Mesenchymal stem cell (in vitro differentiated cells and primary cell): ENCODE data around the gene SLC25A39.

ENCODE experiments used
- DNase-seq: peaks from one replicate; pipeline ENCODE4 v3.0.0-alpha.2; 2013
- H2AFZ ChIP-seq: one replicate; pipeline ENCODE4 v1.6.1; 2013; ENCODE audit warnings: low read depth, mild to moderate bottlenecking, control low read depth, inconsistent platforms, low read length, moderate library complexity
- H2AK5ac ChIP-seq: 2 replicates; pipeline ENCODE4 v1.6.1; 2013; ENCODE audit warnings: low read length, moderate library complexity, mild to moderate bottlenecking, inconsistent platforms; ENCODE audit not compliant: severe bottlenecking
- H2BK120ac ChIP-seq: one replicate; pipeline ENCODE4 v1.6.1; 2013; ENCODE audit warnings: low read depth, mild to moderate bottlenecking, inconsistent platforms, low read length, moderate library complexity
- H2BK12ac ChIP-seq, 2 experiments: one replicate each; pipeline ENCODE4 v1.6.1; 2013; ENCODE audit warnings: inconsistent platforms in 2 of 2, low read length in 2 of 2, mild to moderate bottlenecking in 2 of 2, moderate library complexity in 2 of 2, control low read depth in 1 of 2
- H2BK15ac ChIP-seq: one replicate; pipeline ENCODE4 v1.6.1; 2013; ENCODE audit warnings: mild to moderate bottlenecking, low read depth, inconsistent platforms; ENCODE audit not compliant: poor library complexity, severe bottlenecking
- H2BK5ac ChIP-seq: 2 replicates; pipeline ENCODE4 v1.6.1; 2013; ENCODE audit warnings: low read depth, mild to moderate bottlenecking, low read length, control low read depth, inconsistent platforms; ENCODE audit not compliant: poor library complexity, severe bottlenecking
- H3K14ac ChIP-seq, 2 experiments: one replicate each; pipeline ENCODE4 v1.6.1; 2013; ENCODE audit warnings: inconsistent platforms in 2 of 2, low read length in 2 of 2, control low read depth in 1 of 2, mild to moderate bottlenecking in 1 of 2, moderate library complexity in 1 of 2
- H3K18ac ChIP-seq, 2 experiments: one replicate each; pipeline ENCODE4 v1.6.1; 2013; ENCODE audit warnings: inconsistent platforms in 2 of 2, low read length in 2 of 2, control low read depth in 1 of 2, low read depth in 1 of 2, mild to moderate bottlenecking in 1 of 2
- H3K23ac ChIP-seq, 2 experiments: one replicate each; pipeline ENCODE4 v1.6.1; 2013; ENCODE audit warnings: inconsistent platforms in 2 of 2, low read length in 2 of 2, mild to moderate bottlenecking in 2 of 2, moderate library complexity in 2 of 2, control low read depth in 1 of 2
- H3K27ac ChIP-seq: 2 replicates; pipeline ENCODE4 v1.5.1; 2013; ENCODE audit warnings: mild to moderate bottlenecking, moderate library complexity, low read length, control low read depth, inconsistent platforms; ENCODE audit not compliant: poor library complexity, severe bottlenecking
- H3K27me3 ChIP-seq, 2 experiments: 2 replicates each; pipeline versions ENCODE4 v1.6.1 to v1.7.0; 2013; ENCODE audit warnings: low read length in 2 of 2, mild to moderate bottlenecking in 2 of 2, moderate library complexity in 2 of 2, control low read depth in 1 of 2, inconsistent platforms in 1 of 2; ENCODE audit not compliant: control insufficient read depth in 1 of 2, insufficient read depth in 1 of 2
- H3K36me3 ChIP-seq, 2 experiments: 2 replicates each; pipeline versions ENCODE4 v1.6.1 to v1.7.0; 2013; ENCODE audit warnings: low read length in 2 of 2, control low read depth in 1 of 2, inconsistent platforms in 1 of 2, low read depth in 1 of 2, mild to moderate bottlenecking in 1 of 2; ENCODE audit not compliant: insufficient read depth in 2 of 2, control insufficient read depth in 1 of 2
- H3K4ac ChIP-seq, 2 experiments: one replicate each; pipeline ENCODE4 v1.6.1; 2013; ENCODE audit warnings: inconsistent platforms in 2 of 2, low read length in 2 of 2, mild to moderate bottlenecking in 2 of 2, moderate library complexity in 2 of 2, control low read depth in 1 of 2, low read depth in 1 of 2
- H3K4me1 ChIP-seq: 2 replicates; pipeline ENCODE4 v1.6.1; 2013; ENCODE audit warnings: low read depth, low read length, control low read depth; ENCODE audit not compliant: control insufficient read depth, insufficient read depth
- H3K4me2 ChIP-seq: 2 replicates; pipeline ENCODE4 v1.6.1; 2013; ENCODE audit warnings: low read length, mild to moderate bottlenecking, inconsistent platforms; ENCODE audit not compliant: poor library complexity, severe bottlenecking
- H3K4me3 ChIP-seq, 2 experiments: 2 replicates each; pipeline versions ENCODE4 v1.5.1 to v1.7.0; 2013; ENCODE audit warnings: low read length in 2 of 2, mild to moderate bottlenecking in 2 of 2, control low read depth in 1 of 2, low read depth in 1 of 2; ENCODE audit not compliant: insufficient read depth in 1 of 2
- H3K79me1 ChIP-seq: replicated peaks from 2 replicates; pipeline ENCODE4 v1.6.1; 2013; ENCODE audit warnings: mild to moderate bottlenecking, control low read depth, low read length, inconsistent platforms; ENCODE audit not compliant: poor library complexity, severe bottlenecking
- H3K9ac ChIP-seq: 2 replicates; pipeline ENCODE4 v1.7.0; 2013; ENCODE audit warnings: mild to moderate bottlenecking, low read length, moderate library complexity
- H3K9me3 ChIP-seq: 2 replicates; pipeline ENCODE4 v1.7.0; 2013; ENCODE audit warnings: mild to moderate bottlenecking, low read length; ENCODE audit not compliant: control insufficient read depth
- H4K8ac ChIP-seq: one replicate; pipeline ENCODE4 v1.6.1; 2013; ENCODE audit warnings: inconsistent platforms, mild to moderate bottlenecking, low read length, moderate library complexity
- H4K91ac ChIP-seq: one replicate; pipeline ENCODE4 v1.6.1; 2013; ENCODE audit warnings: mild to moderate bottlenecking, low read length, inconsistent platforms
- WGBS: methylation state at CpG from one replicate; pipeline ENCODE4 v1.1.7; 2013; ENCODE audit warnings: mixed read lengths; 5-methylcytosine and 5-hydroxymethylcytosine counted together

SLC25A39 gene

GRCh38 chr17:44362949-44363612 lies 38.5 kb upstream of the SLC25A39 start:
- Histone ChIP-seq H3K4me2 (peak overlapping the region; percentile 85), H2AK5ac (no peak overlapping the region), H3K9ac (peak overlapping the region; percentile 79), H4K91ac (no peak overlapping the region), H3K4me1 (peaks cover 37% of the 10 kb centered on the region), H2BK120ac (no peak overlapping the region), H3K23ac (peak overlapping the region in 1 of 2 experiments; percentile 64), H2BK5ac (no peak overlapping the region), H3K4ac (peak overlapping the region in 1 of 2 experiments; percentile 71), H3K79me1 (peaks cover 37% of the 10 kb centered on the region), H2AFZ (peak overlapping the region; percentile 60), H3K36me3 (peaks cover 0 to 13% of the 10 kb centered on the region in 2 experiments), H3K27me3 (peaks cover 24 to 28% of the 10 kb centered on the region in 2 experiments), H3K27ac (no peak overlapping the region), H3K14ac (peak overlapping the region; percentile 51 to 58), H3K9me3 (no peaks in the 10 kb centered on the region), H4K8ac (peak overlapping the region; percentile 42), H2BK12ac (peak overlapping the region in 1 of 2 experiments; percentile 66), H3K4me3 (peak overlapping the region; percentile 80 to 84), H3K18ac (peak overlapping the region; percentile 60 to 84), H2BK15ac (peak overlapping the region; percentile 76)
- peak; percentile 14 for DNase-seq
- WGBS: 2% methylated on average over 29 of the region's 45 CpGs

- H3K79me1 ChIP-seq: peaks cover 39% of the 10 kb centered on the region
- peak overlapping the region; percentile 21 to 66 for H2BK12ac ChIP-seq
- H3K4me3 ChIP-seq: peak overlapping the region; percentile 80 to 84
- H3K4me2 ChIP-seq: peak overlapping the region; percentile 85
- peaks cover 0 to 13% of the 10 kb centered on the region in 2 experiments for H3K36me3 ChIP-seq
- peaks cover 20 to 26% of the 10 kb centered on the region in 2 experiments for H3K27me3 ChIP-seq
- H4K91ac ChIP-seq: peak overlapping the region; percentile 10
- no peak overlapping the region for H2BK120ac ChIP-seq
- no peak overlapping the region for H2BK5ac ChIP-seq
- no peaks in the 10 kb centered on the region for H3K9me3 ChIP-seq
- H3K27ac ChIP-seq: no peak overlapping the region
- DNase-seq: no peak
- peak overlapping the region; percentile 79 for H3K9ac ChIP-seq
- peak overlapping the region in 1 of 2 experiments; percentile 51 for H3K14ac ChIP-seq
- H2AK5ac ChIP-seq: peak overlapping the region; percentile 8
- H4K8ac ChIP-seq: no peak overlapping the region
- peak overlapping the region in 1 of 2 experiments; percentile 60 for H3K18ac ChIP-seq
- H2BK15ac ChIP-seq: no peak overlapping the region
- 14% methylated on average over 3 of the region's 11 CpGs for WGBS
- no peak overlapping the region for H2AFZ ChIP-seq
- H3K4ac ChIP-seq: no peak overlapping the region
- peaks cover 40% of the 10 kb centered on the region for H3K4me1 ChIP-seq
- H3K23ac ChIP-seq: peak overlapping the region in 1 of 2 experiments; percentile 64
These were observed 37.9 kb upstream of the SLC25A39 start for GRCh38 chr17:44362459-44362948.

- H2AK5ac ChIP-seq: peak overlapping the region; percentile 63
- no peaks in the 10 kb centered on the region for H3K9me3 ChIP-seq
- no peak overlapping the region for H3K4me3 ChIP-seq
- H3K27me3 ChIP-seq: peaks cover 15 to 19% of the 10 kb centered on the region in 2 experiments
- peak overlapping the region; percentile 49 for H2BK5ac ChIP-seq
- H3K79me1 ChIP-seq: peaks cover 39% of the 10 kb centered on the region
- peak overlapping the region; percentile 55 to 85 for H3K18ac ChIP-seq
- peak overlapping the region; percentile 91 for H4K91ac ChIP-seq
- H3K27ac ChIP-seq: no peak overlapping the region
- no peak overlapping the region for H3K9ac ChIP-seq
- H3K23ac ChIP-seq: peak overlapping the region in 1 of 2 experiments; percentile 23
- no peak overlapping the region for H4K8ac ChIP-seq
- H3K4me1 ChIP-seq: peaks cover 40% of the 10 kb centered on the region
- H2BK120ac ChIP-seq: no peak overlapping the region
- H3K4me2 ChIP-seq: peak overlapping the region; percentile 85
- H3K36me3 ChIP-seq: peaks cover 0 to 13% of the 10 kb centered on the region in 2 experiments
- H3K4ac ChIP-seq: no peak overlapping the region
- H2BK15ac ChIP-seq: no peak overlapping the region
- H2BK12ac ChIP-seq: peak overlapping the region; percentile 65 to 69
- peak overlapping the region in 1 of 2 experiments; percentile 53 for H3K14ac ChIP-seq
- DNase-seq: no peak
- H2AFZ ChIP-seq: no peak overlapping the region
- WGBS: 65% methylated on average over 7 of the region's 11 CpGs
These were observed 37.0 kb upstream of the SLC25A39 start for GRCh38 chr17:44361292-44362260.
